SU-DHL-6 (cell line): Measurements from ENCODE around the gene APOL1.

Experiments
- CTCF ChIP-seq: fragments of 200-600 bp; sonication (generic); IDR thresholded peaks from one replicate; pipeline ENCODE4 v1.5.1; 2017; ENCODE audit warnings: antibody characterized with exemption, mild to moderate bottlenecking, low read length, moderate library complexity; ENCODE audit not compliant: insufficient read depth, poor library complexity, severe bottlenecking
- EZH2phosphoT487 ChIP-seq: fragments of 200-600 bp; sonication (generic), shearing (Covaris generic); conservative IDR thresholded peaks from 2 replicates; pipeline ENCODE4 v1.6.1; 2018; ENCODE audit warnings: mild to moderate bottlenecking, antibody characterized with exemption, low read length, moderate library complexity, mixed read lengths

- TF ChIP-seq CTCF, result no peak
- no peak for TF ChIP-seq EZH2phosphoT487
Observed at GRCh38 chr22:36294801-36295200, 41.9 kb downstream of the APOL1 start.
